Calu3 (cell line): ENCODE data around the gene CCDC181. TPM values are rescaled to one million over a fixed set of nuclear protein-coding genes. Genes with fewer than 3 reads are reported as not detected.

ENCODE experiments used
- BruUV-seq: library from RNA; stranded (reverse); fragments of 400-500 nt; replicated peaks from 2 replicates; lab custom pipeline; 2021; lab: Mats Ljungman, UMichigan
- CTCF ChIA-PET: fragments of 300-600 bp; sonication (Branson Sonifier 250); formaldehyde crosslinking; loops from one replicate; lab custom pipeline; 2022; ENCODE audit warnings: antibody characterized with exemption; lab: Charles Lee
- DNase-seq: peaks from one replicate; pipeline ENCODE4 v3.0.0; 2022
- H3K27ac Mint-ChIP-seq: one replicate; pipeline ENCODE4 v1.8.0; 2022; ENCODE audit warnings: mixed read lengths; ENCODE audit not compliant: unreplicated experiment
- H3K27me3 Mint-ChIP-seq: one replicate; pipeline ENCODE4 v1.8.0; 2022; ENCODE audit warnings: mixed read lengths; ENCODE audit not compliant: unreplicated experiment
- H3K36me3 Mint-ChIP-seq: one replicate; pipeline ENCODE4 v1.8.0; 2022; ENCODE audit warnings: mild to moderate bottlenecking, moderate library complexity, mixed read lengths; ENCODE audit not compliant: insufficient read depth, unreplicated experiment
- H3K4me1 Mint-ChIP-seq: one replicate; pipeline ENCODE4 v1.8.0; 2022; ENCODE audit warnings: mild to moderate bottlenecking, low read depth, mixed read lengths; ENCODE audit not compliant: unreplicated experiment
- H3K4me3 Mint-ChIP-seq: one replicate; pipeline ENCODE4 v1.8.0; 2022; ENCODE audit warnings: mild to moderate bottlenecking, low read depth, moderate library complexity, mixed read lengths; ENCODE audit not compliant: unreplicated experiment
- H3K9me3 Mint-ChIP-seq: one replicate; pipeline ENCODE4 v1.8.0; 2022; ENCODE audit warnings: low read depth, mixed read lengths; ENCODE audit not compliant: unreplicated experiment
- CTCF ChIP-seq: fragments of 200-600 bp; IDR thresholded peaks from one replicate; pipeline ENCODE4 v1.8.0; 2022; ENCODE audit warnings: antibody characterized with exemption; ENCODE audit not compliant: unreplicated experiment
- intact Hi-C: fragments of 100-400 bp; cut with micrococcal nuclease; formaldehyde crosslinking; loops from one replicate; pipeline ENCODE4 v1.10.0; 2022; ENCODE audit not compliant: unreplicated experiment
- total RNA-seq: library from RNA; stranded (reverse); gene quantifications from 2 replicates; pipeline ENCODE4 v1.2.3, GENCODE V29; 2022

CCDC181 gene
- total RNA-seq, 1 experiment from 2014 or later: 0.64 TPM

GRCh38 chr1:169395955-169396354 is 31.3 kb downstream of the CCDC181 start:
- H3K9me3 Mint-ChIP-seq: peaks cover 6% of the 10 kb centered on the region
- H3K4me3 Mint-ChIP-seq: no peak overlapping the region
- intact Hi-C loops: no loop called here
- H3K36me3 Mint-ChIP-seq: peaks cover 19% of the 10 kb centered on the region
- no peak overlapping the region for H3K27ac Mint-ChIP-seq
- TF ChIP-seq CTCF: no peak
- DNase-seq: no peak
- no peaks in the 10 kb centered on the region for H3K4me1 Mint-ChIP-seq
- CTCF ChIA-PET: no interaction called here
- no TSS peak for BruUV-seq
- no peaks in the 10 kb centered on the region for H3K27me3 Mint-ChIP-seq

- CTCF ChIA-PET: no interaction called here
- no peak for TF ChIP-seq CTCF
- no peaks in the 10 kb centered on the region for H3K27me3 Mint-ChIP-seq
- intact Hi-C loops: no loop called here
- H3K4me3 Mint-ChIP-seq: no peak overlapping the region
- BruUV-seq: no TSS peak
- peaks cover 33% of the 10 kb centered on the region for H3K36me3 Mint-ChIP-seq
- peaks cover 10% of the 10 kb centered on the region for H3K4me1 Mint-ChIP-seq
- no peak for DNase-seq
- no peaks in the 10 kb centered on the region for H3K9me3 Mint-ChIP-seq
- H3K27ac Mint-ChIP-seq: no peak overlapping the region
Observed at GRCh38 chr1:169392406-169392805, 34.9 kb downstream of the CCDC181 start.

- CTCF ChIA-PET: no interaction called here
- TF ChIP-seq CTCF: no peak
Observed at GRCh38 chr1:169390303-169390702, 37.0 kb downstream of the CCDC181 start.

GRCh38 chr1:169387399-169387798 is 39.9 kb downstream of the CCDC181 start:
- no peak for TF ChIP-seq CTCF
- BruUV-seq: TSS peak; percentile 11
- H3K27ac Mint-ChIP-seq: peak overlapping the region; percentile 24
- DNase-seq: no peak
- H3K27me3 Mint-ChIP-seq: no peaks in the 10 kb centered on the region
- H3K36me3 Mint-ChIP-seq: peaks cover 26% of the 10 kb centered on the region
- intact Hi-C loops: loop anchor here (5.0 kb wide), 1 partner anchor 140 kb away; no protein-coding TSS in a partner anchor
- H3K4me1 Mint-ChIP-seq: peaks cover 10% of the 10 kb centered on the region
- H3K9me3 Mint-ChIP-seq: no peaks in the 10 kb centered on the region
- CTCF ChIA-PET: interaction anchor here (1.0 kb wide), 1 partner anchor 159 kb away, joined by 5 read pairs; no protein-coding TSS in a partner anchor
- no peak overlapping the region for H3K4me3 Mint-ChIP-seq

More at GRCh38 chr1:169390303-169390702, 37.0 kb downstream of the CCDC181 start:
- H3K27me3 Mint-ChIP-seq: no peaks in the 10 kb centered on the region
- H3K9me3 Mint-ChIP-seq: no peaks in the 10 kb centered on the region
- peaks cover 26% of the 10 kb centered on the region for H3K36me3 Mint-ChIP-seq
- no peak for DNase-seq
- peaks cover 10% of the 10 kb centered on the region for H3K4me1 Mint-ChIP-seq
- BruUV-seq: no TSS peak
- intact Hi-C loops: no loop called here
- H3K27ac Mint-ChIP-seq: no peak overlapping the region
- no peak overlapping the region for H3K4me3 Mint-ChIP-seq
